Loucy (cell line): ENCODE data around the gene TMEM131.

Experiments used
- H2AFZ ChIP-seq: fragments of 200-600 bp; sonication (generic); 2 replicates; pipeline ENCODE4 v1.6.0; 2016; ENCODE audit warnings: antibody characterized with exemption, mild to moderate bottlenecking, low read length, moderate library complexity
- H3F3A ChIP-seq: fragments of 200-600 bp; 2 replicates; pipeline ENCODE4 v1.6.0; 2016; ENCODE audit warnings: antibody characterized with exemption, low read depth, mild to moderate bottlenecking
- H3K27me3 ChIP-seq: fragments of 200-600 bp; sonication (generic); 2 replicates; pipeline ENCODE4 v1.6.1; 2014; ENCODE audit warnings: low read length, mild to moderate bottlenecking; ENCODE audit not compliant: insufficient read depth, poor library complexity, severe bottlenecking
- H3K36me3 ChIP-seq: fragments of 200-600 bp; sonication (generic); 2 replicates; pipeline ENCODE4 v1.6.1; 2016; ENCODE audit warnings: low read length; ENCODE audit not compliant: insufficient read depth
- H3K4me1 ChIP-seq: fragments of 200-600 bp; sonication (generic); 2 replicates; pipeline ENCODE4 v1.5.1; 2014; ENCODE audit warnings: low read length, mild to moderate bottlenecking; ENCODE audit not compliant: insufficient read depth, poor library complexity, severe bottlenecking
- H3K4me2 ChIP-seq: fragments of 200-600 bp; sonication (generic); 2 replicates; pipeline ENCODE4 v1.6.0; 2014; ENCODE audit warnings: antibody characterized with exemption, low read length, low read depth, mild to moderate bottlenecking; ENCODE audit not compliant: poor library complexity, severe bottlenecking
- H3K4me3 ChIP-seq: fragments of 200-600 bp; sonication (generic); 2 replicates; pipeline ENCODE4 v1.5.1; 2014; ENCODE audit warnings: low read length, mild to moderate bottlenecking, mixed read lengths; ENCODE audit not compliant: poor library complexity, severe bottlenecking
- H3K79me2 ChIP-seq: fragments of 200-600 bp; sonication (generic); 2 replicates; pipeline ENCODE4 v1.6.1; 2014; ENCODE audit warnings: low read length; ENCODE audit not compliant: insufficient read depth
- H3K9ac ChIP-seq: fragments of 200-600 bp; sonication (generic); 2 replicates; pipeline ENCODE4 v1.6.0; 2014; ENCODE audit warnings: mild to moderate bottlenecking, low read depth, low read length, moderate library complexity; ENCODE audit not compliant: poor library complexity, severe bottlenecking
- H3K9me2 ChIP-seq: fragments of 200-600 bp; sonication (generic); replicated peaks from 2 replicates; pipeline ENCODE4 v1.6.1; 2016; ENCODE audit warnings: low read depth, low read length, mixed read lengths
- H3K9me3 ChIP-seq: fragments of 200-600 bp; sonication (generic); 2 replicates; pipeline ENCODE4 v1.6.1; 2014; ENCODE audit warnings: mild to moderate bottlenecking, antibody characterized with exemption, low read length, low read depth; ENCODE audit not compliant: insufficient read depth
- H4K20me1 ChIP-seq: fragments of 200-600 bp; sonication (generic); 2 replicates; pipeline ENCODE4 v1.6.0; 2014; ENCODE audit warnings: antibody characterized with exemption, low read length, mild to moderate bottlenecking; ENCODE audit not compliant: insufficient read depth, poor library complexity, severe bottlenecking
- EZH2phosphoT487 ChIP-seq: fragments of 200-600 bp; IDR thresholded peaks from 2 replicates; pipeline ENCODE4 v1.6.1; 2018; ENCODE audit warnings: antibody characterized with exemption, mild to moderate bottlenecking, moderate library complexity, borderline replicate concordance
- TF ChIP-seq, protein P1 (sequence below): fragments of 200-600 bp; sonication (generic); conservative IDR thresholded peaks from 2 replicates; pipeline ENCODE4 v1.5.1; 2014; ENCODE audit warnings: mild to moderate bottlenecking, antibody characterized with exemption, low read length

TMEM131 gene

DNA sequence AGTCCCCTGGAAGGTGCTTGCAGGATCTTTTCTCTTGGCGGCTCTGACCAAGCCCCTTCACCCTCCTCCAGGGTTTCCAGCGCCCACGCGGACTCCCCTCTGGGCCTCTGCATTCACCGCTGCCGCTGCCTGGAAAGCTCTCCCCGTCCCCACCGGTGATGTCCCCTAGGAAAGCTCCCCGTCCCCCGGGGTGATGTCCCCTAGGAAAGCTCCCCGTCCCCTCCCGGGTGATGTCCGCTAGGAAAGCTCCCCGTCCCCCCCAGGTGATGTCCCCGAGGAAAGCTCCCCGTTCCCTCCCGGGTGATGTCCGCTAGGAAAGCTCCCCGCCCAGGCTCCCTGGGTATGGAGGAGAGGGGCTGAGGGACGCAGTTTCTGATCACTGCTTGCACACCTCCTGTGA is 254.5 kb downstream of the TMEM131 start:
- H3K79me2 ChIP-seq = no peaks in the 10 kb centered on the region
- no peaks in the 10 kb centered on the region for H3K9me3 ChIP-seq
- no peaks in the 10 kb centered on the region for H4K20me1 ChIP-seq
- H3K9me2 ChIP-seq = no peaks in the 10 kb centered on the region
- no peak overlapping the region for H3K4me2 ChIP-seq
- H3K27me3 ChIP-seq = no peaks in the 10 kb centered on the region
- H2AFZ ChIP-seq = no peak overlapping the region
- no peaks in the 10 kb centered on the region for H3F3A ChIP-seq
- TF ChIP-seq EZH2phosphoT487 = no peak
- TF ChIP-seq, protein P1, sequence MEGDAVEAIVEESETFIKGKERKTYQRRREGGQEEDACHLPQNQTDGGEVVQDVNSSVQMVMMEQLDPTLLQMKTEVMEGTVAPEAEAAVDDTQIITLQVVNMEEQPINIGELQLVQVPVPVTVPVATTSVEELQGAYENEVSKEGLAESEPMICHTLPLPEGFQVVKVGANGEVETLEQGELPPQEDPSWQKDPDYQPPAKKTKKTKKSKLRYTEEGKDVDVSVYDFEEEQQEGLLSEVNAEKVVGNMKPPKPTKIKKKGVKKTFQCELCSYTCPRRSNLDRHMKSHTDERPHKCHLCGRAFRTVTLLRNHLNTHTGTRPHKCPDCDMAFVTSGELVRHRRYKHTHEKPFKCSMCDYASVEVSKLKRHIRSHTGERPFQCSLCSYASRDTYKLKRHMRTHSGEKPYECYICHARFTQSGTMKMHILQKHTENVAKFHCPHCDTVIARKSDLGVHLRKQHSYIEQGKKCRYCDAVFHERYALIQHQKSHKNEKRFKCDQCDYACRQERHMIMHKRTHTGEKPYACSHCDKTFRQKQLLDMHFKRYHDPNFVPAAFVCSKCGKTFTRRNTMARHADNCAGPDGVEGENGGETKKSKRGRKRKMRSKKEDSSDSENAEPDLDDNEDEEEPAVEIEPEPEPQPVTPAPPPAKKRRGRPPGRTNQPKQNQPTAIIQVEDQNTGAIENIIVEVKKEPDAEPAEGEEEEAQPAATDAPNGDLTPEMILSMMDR = no peak
- no peak overlapping the region for H3K4me3 ChIP-seq
- H3K9ac ChIP-seq = no peak overlapping the region
- peaks cover 31% of the 10 kb centered on the region; the same call in 1 of the 2 replicates for H3K36me3 ChIP-seq
- peaks cover 21% of the 10 kb centered on the region for H3K4me1 ChIP-seq

DNA sequence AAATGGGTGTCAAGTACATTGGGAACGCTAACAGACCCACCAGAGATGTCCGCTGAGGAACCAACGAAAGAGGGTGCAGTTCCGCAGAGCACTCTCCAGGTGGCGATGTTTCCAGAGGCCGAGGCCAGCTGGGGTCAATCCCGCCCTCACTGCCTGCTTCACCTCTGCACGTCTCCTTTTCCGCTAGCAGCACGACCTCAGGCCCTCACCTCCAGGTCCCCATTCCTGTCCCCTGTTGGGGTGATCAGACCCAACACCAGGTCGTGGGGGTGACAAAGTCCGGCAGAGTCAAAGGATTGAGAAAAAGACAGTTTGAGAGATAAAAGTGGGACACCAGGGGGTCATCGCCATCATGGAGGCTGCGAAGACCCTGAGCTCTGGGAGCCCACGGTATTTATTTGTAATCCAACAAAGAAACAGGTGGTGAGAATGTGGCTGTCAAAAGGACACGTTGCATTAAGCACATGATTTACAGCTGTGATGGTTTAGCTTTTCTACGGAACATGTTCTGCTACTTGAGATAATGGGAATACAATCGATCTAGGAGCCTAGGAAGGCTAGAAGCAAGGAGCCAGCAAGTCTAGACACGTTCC is 255.1 kb downstream of the TMEM131 start:
- Histone ChIP-seq H3F3A (no peaks in the 10 kb centered on the region), H3K4me2 (no peak overlapping the region), H3K9me3 (no peaks in the 10 kb centered on the region), H3K4me1 (peaks cover 20% of the 10 kb centered on the region), H4K20me1 (no peaks in the 10 kb centered on the region), H3K9ac (no peak overlapping the region), H3K27me3 (no peaks in the 10 kb centered on the region), H3K9me2 (no peaks in the 10 kb centered on the region), H3K4me3 (no peak overlapping the region), H3K36me3 (peaks cover 34% of the 10 kb centered on the region; the same call in 1 of the 2 replicates), H3K79me2 (no peaks in the 10 kb centered on the region), H2AFZ (no peak overlapping the region)
- TF ChIP-seq, protein P1 = peak; percentile 79
- TF ChIP-seq EZH2phosphoT487 = no peak

DNA sequence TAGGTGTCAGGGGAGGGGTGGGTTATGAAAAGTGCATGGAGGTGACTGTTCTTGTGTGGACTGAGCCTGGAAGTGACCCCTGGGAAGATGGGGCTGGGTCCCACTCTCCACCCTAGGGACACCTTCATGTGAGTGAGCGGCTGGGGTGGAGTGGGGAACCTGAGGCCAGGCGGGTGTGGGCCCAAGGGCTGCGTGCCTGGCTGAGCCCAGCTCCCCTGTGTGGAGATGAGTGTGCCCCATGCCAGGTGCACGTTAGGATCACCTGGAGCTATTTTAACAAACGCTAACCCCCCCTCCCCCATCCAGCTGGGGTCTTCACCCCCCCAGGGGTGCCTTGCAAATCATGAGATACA is 255.9 kb downstream of the TMEM131 start:
- no peak overlapping the region for H3K9ac ChIP-seq

More for the DNA sequence above, 255.9 kb downstream of the TMEM131 start:
- H3K27me3 ChIP-seq = no peaks in the 10 kb centered on the region
- TF ChIP-seq EZH2phosphoT487 = no peak
- TF ChIP-seq, protein P1 = no peak
- no peaks in the 10 kb centered on the region for H4K20me1 ChIP-seq
- H2AFZ ChIP-seq = no peak overlapping the region
- H3K4me3 ChIP-seq = no peak overlapping the region
- H3F3A ChIP-seq = no peaks in the 10 kb centered on the region
- H3K79me2 ChIP-seq = no peaks in the 10 kb centered on the region
- H3K4me2 ChIP-seq = no peak overlapping the region
- peaks cover 13% of the 10 kb centered on the region for H3K4me1 ChIP-seq
- peaks cover 42% of the 10 kb centered on the region; the same call in 1 of the 2 replicates for H3K36me3 ChIP-seq
- no peaks in the 10 kb centered on the region for H3K9me2 ChIP-seq
- H3K9me3 ChIP-seq = no peaks in the 10 kb centered on the region
